ENCODE results near the gene TINCR.
A peak's percentile ranks its signal among the peaks of the same experiment; 100 is the strongest.

TINCR gene

GRCh38 chr19:5588906-5589676, 21.3 kb upstream of the TINCR start:
- DNase-seq, result no peak

- no peak for DNase-seq
These were observed 20.7 kb upstream of the TINCR start for GRCh38 chr19:5588441-5588840.

GRCh38 chr19:5587661-5588060, 19.9 kb upstream of the TINCR start:
- DNase-seq, result no peak

DNA sequence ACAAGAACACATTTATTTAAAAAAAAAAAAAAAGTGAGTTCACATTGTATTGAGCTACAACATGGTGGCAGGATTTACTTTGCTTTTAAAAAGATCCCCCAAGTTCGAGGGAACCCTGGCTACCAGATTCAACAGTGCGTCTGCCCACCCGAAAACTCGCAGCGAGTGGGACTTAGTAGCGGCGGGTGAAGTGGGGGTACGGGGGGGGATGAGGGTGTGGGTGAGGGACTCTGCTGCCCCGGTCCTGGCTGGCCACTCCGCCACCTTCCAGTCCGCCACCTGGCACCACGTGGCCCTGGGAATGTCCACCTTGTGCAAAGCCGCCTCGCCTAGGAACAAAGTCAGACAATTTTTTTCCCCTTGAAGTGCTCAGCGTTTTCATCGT, 19.3 kb upstream of the TINCR start:
- DNase-seq, result no peak

GRCh38 chr19:5586300-5587070, 18.7 kb upstream of the TINCR start:
- no peak for DNase-seq

GRCh38 chr19:5585461-5586299, 17.9 kb upstream of the TINCR start:
- no peak for DNase-seq

DNA sequence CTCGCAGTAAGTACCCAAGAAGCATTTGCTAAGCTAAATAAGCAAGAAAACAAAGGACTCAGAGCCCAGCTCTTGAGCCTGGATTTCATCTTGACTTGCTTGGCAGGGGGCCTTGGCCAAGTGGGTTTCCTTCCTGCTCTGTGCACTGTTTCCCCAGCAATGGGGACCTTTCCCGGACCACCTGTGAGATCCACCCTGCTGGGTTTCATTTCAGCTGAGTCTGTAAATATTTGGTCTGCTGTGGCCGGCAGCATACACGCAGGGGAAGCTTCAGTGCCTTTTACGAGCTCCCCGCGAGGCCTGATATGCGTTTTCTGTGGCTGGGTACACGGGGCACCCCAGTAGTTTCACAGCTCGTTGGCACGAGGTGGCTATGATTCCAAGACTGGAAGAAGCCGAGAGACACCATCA, 12.4 kb upstream of the TINCR start:
- no peak for DNase-seq

- no peak for DNase-seq
These were observed 11.9 kb upstream of the TINCR start for GRCh38 chr19:5579697-5580096.

- DNase-seq, result no peak
These were observed 11.5 kb upstream of the TINCR start for GRCh38 chr19:5579286-5579685.

GRCh38 chr19:5578097-5578846, 10.5 kb upstream of the TINCR start:
- peak; percentile 57 for DNase-seq

- DNase-seq, result no peak
These were observed 7.8 kb upstream of the TINCR start for GRCh38 chr19:5575590-5575989.

DNA sequence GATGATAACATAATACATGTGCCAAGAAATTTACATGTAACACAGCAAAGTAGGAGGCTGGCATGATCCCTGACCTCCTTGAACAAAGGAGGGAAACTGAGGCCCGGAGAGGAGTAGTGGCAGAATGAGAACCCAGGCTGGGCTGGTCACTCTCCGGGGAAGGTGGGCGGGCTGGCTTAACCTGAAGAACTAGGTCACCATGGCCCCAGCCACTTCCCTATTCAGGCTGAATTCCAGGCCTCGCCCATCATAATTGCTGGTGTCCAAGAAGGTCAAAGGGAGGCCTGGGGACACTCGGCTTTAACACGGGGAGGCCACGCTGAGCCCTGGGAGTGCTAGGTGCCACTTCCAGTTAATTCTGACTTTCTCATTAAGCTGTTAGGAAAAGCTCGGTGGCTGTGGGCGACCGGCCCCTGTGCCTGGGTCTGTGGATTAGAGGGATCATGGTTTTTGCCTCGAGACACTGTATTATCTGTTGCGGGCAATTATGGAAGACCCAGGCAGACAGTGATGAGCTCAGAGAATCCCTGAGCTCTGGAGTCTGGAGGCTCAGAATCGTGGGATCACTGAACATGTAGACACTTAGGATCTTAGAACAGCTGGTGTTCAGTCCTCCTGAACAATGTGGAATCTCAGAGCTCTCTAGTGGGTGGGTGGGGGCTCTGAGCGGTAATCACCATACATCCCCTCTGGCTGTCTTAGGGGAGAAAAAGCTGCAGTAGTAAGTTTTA, 5.0 kb upstream of the TINCR start:
- no peak for DNase-seq

- DNase-seq, result no peak
These were observed 4.0 kb upstream of the TINCR start for GRCh38 chr19:5571777-5572176.

DNA sequence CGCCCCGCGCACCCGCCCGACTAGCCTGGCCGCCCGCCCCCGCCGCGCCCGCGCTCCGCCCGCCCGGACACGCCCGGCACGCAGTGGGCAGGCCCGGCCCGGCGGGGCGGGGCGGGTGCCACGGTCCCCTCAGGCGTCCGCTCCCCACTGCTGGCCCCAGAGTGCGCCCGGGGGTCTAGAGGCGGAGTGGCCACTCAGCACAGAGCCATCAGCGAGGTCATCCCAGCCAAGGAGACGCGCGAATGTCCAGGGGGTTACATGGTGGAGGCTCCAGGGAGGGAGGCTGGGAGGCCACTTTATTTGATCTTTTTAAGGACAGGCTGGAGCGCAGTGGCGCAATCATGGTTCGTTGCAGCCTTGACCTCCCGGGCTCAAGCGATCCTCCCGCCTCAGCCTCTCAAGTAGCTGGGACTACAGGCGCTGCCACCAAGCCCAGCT, 236 bp upstream of the TINCR start:
- no peak for DNase-seq

DNA sequence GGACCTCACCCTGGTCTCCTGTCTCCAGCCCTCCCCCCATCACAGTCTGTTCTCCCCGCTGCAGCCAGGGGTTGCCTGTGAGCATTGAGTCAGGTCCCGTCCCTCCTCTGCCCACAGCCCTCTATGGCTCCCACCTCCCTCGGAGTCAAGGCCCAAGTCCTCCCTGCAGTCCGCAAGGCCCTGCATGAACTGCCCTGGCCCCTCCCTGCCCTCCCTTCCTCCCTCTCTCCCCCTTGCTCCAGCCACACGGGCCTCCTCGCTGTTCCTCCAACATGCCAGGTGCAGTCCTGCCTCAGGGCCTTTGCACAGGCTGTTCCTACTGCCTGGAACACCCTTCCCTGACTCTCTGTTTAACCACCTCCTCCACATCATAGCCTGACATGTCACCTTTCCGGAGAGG, 2.8 kb downstream of the TINCR start:
- DNase-seq, result no peak

- no peak for DNase-seq
These were observed 3.7 kb downstream of the TINCR start for GRCh38 chr19:5563935-5564612.

DNA sequence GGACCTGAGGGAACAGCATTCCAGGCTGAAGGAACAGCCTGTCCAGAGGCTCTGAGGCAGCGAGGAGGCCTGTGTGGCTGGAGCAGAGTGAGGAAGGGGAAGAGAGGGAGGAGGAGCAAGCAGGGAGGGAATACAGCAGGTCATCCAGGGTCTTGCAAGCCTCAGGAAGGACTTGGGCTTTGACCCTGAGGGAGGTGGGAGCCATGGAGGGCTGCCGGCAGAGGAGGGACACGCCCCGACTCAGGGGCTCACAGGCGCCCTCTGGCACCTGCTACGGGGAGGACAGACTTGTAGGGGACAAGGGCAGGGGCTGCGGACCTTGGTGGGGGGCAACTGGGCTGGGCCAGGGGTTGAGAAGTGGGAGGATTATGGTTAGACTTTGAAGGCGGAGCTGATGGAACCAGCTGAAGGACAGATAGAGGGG, 4.7 kb downstream of the TINCR start:
- no peak for DNase-seq

DNA sequence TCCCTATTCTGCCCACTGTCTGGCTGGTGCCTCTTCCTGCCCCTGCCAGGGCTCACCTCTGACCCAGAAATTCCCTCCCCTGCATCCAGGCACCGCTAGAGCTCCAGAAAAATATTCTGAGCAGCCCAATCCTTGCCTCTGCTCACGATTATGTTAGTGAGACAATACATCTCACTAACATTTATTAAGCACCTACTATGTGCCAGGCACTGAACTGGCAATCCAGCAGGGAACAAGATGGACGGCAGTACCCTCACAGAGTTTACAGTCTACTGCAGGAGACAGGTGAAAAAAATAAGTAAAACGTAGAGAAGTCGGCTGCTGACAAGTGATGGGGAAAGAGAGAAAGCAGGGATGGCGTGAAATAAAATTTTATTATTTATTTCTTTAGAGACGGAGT, 5.5 kb downstream of the TINCR start:
- DNase-seq, result no peak

GRCh38 chr19:5561559-5561958, 6.2 kb downstream of the TINCR start:
- DNase-seq, result no peak

DNA sequence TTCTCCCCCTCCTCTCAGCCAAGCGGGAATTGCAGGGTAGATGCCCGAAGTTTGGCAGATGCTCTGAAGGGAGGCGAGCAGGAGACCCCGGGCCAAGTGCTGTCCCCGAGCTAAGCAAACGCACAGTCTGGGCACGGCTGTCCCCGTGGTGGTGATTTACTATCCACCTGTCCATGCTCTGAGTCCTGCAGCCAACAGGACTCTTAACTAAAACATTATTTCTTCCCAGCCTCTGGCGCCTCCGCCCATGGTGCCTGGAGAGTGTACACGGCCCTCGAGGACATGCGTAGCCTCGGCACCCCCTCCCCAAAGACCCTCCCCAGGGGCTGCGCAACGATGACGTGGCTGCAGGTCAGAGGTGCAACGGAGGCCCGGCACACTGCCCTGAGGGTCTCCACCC, 7.6 kb downstream of the TINCR start:
- DNase-seq, result no peak

GRCh38 chr19:5559804-5560133, 8.0 kb downstream of the TINCR start:
- no peak for DNase-seq

Data from NCI-H1694 treated with DMSO at 0.1 percent for 48 hours (cell line).